NB4 (cell line): Measurements from ENCODE around the gene PDZRN4.

Experiments
- DNase-seq: peaks from one replicate; pipeline ENCODE4 v3.0.0; 2010; ENCODE audit warnings: low read depth
- H3K4me3 ChIP-seq: one replicate; pipeline ENCODE4 v1.5.1; 2011; ENCODE audit warnings: mild to moderate bottlenecking, low read depth, low read length, moderate library complexity
- CTCF ChIP-seq: IDR thresholded peaks from one replicate; pipeline ENCODE4 v1.5.1; 2012; ENCODE audit warnings: low read depth, low read length
- MAX ChIP-seq: IDR thresholded peaks from 2 replicates; pipeline ENCODE4 v1.6.1; 2011; ENCODE audit warnings: low read depth, low read length
- MYC ChIP-seq: IDR thresholded peaks from 2 replicates; pipeline ENCODE4 v1.6.1; 2011; ENCODE audit warnings: low read depth, low read length
- POLR2A ChIP-seq: IDR thresholded peaks from 2 replicates; pipeline ENCODE4 v1.6.1; 2011; ENCODE audit warnings: mild to moderate bottlenecking; ENCODE audit not compliant: insufficient read length; ENCODE audit errors: extremely low read depth

The PDZRN4 gene

GRCh38 chr12:41462312-41462711 is 274.2 kb downstream of the PDZRN4 start:
- no peak for TF ChIP-seq MAX
- no peak overlapping the region for H3K4me3 ChIP-seq
- DNase-seq = no peak

- H3K4me3 ChIP-seq = no peak overlapping the region
- no peak for DNase-seq
- TF ChIP-seq MAX (no peak), POLR2A (no peak), CTCF (no peak), MYC (no peak)
Observed at GRCh38 chr12:41465526-41465925, 277.4 kb downstream of the PDZRN4 start.

- no peak overlapping the region for H3K4me3 ChIP-seq
- DNase-seq = no peak
- no peak for TF ChIP-seq POLR2A
- no peak for TF ChIP-seq MAX
- TF ChIP-seq MYC = no peak
- no peak for TF ChIP-seq CTCF
Observed at GRCh38 chr12:41466300-41466699, 278.2 kb downstream of the PDZRN4 start.

- H3K4me3 ChIP-seq = no peak overlapping the region
- no peak for DNase-seq
- TF ChIP-seq CTCF (no peak), POLR2A (no peak), MAX (no peak), MYC (no peak)
Observed at GRCh38 chr12:41466802-41467201, 278.7 kb downstream of the PDZRN4 start.

- DNase-seq = no peak
- no peak overlapping the region for H3K4me3 ChIP-seq
- TF ChIP-seq MYC (no peak), MAX (no peak), CTCF (no peak), POLR2A (no peak)
Observed at GRCh38 chr12:41467591-41468325, 279.6 kb downstream of the PDZRN4 start.

- no peak overlapping the region for H3K4me3 ChIP-seq
- no peak for DNase-seq
- TF ChIP-seq POLR2A (no peak), CTCF (no peak), MYC (no peak), MAX (no peak)
Observed at GRCh38 chr12:41468341-41468740, 280.2 kb downstream of the PDZRN4 start.
